MCF 10A (cell line): ENCODE measurements around the gene PKNOX2. TPM values are rescaled to one million over a fixed set of nuclear protein-coding genes. Genes with fewer than 3 reads are reported as not detected.

Experiments used
- BruUV-seq: library from RNA; stranded (reverse); fragments of 400-500 nt; replicated peaks from 2 replicates; lab custom pipeline; 2021; lab: Mats Ljungman, UMichigan
- CTCF ChIA-PET: fragments of 300-600 bp; sonication (Branson Sonifier 250); formaldehyde crosslinking; extraction: SDS; loops from one replicate; lab custom pipeline; 2021; ENCODE audit warnings: antibody characterized with exemption, inconsistent platforms; lab: Yijun Ruan, JAX
- POLR2A ChIA-PET: fragments of 300-600, 350-650 bp; sonication (Branson Sonifier 250); formaldehyde crosslinking; extraction: SDS; loops from one replicate; lab custom pipeline; 2020; ENCODE audit warnings: antibody characterized with exemption, inconsistent platforms; lab: Yijun Ruan, JAX
- DNase-seq: peaks from one replicate; pipeline ENCODE4 v3.0.0-alpha.2; 2018; ENCODE audit not compliant: unreplicated experiment
- H3K27ac Mint-ChIP-seq: one replicate; pipeline ENCODE4 v1.8.0; 2022; ENCODE audit warnings: mild to moderate bottlenecking, low read depth, mixed read lengths; ENCODE audit not compliant: unreplicated experiment
- H3K27me3 Mint-ChIP-seq: one replicate; pipeline ENCODE4 v1.8.0; 2022; ENCODE audit warnings: mixed read lengths; ENCODE audit not compliant: insufficient read depth, unreplicated experiment
- H3K36me3 Mint-ChIP-seq: one replicate; pipeline ENCODE4 v1.8.0; 2022; ENCODE audit warnings: mild to moderate bottlenecking, moderate library complexity, mixed read lengths; ENCODE audit not compliant: insufficient read depth, unreplicated experiment
- H3K4me1 Mint-ChIP-seq: one replicate; pipeline ENCODE4 v1.8.0; 2022; ENCODE audit warnings: mixed read lengths; ENCODE audit not compliant: insufficient read depth, unreplicated experiment
- H3K4me3 Mint-ChIP-seq: one replicate; pipeline ENCODE4 v1.8.0; 2022; ENCODE audit warnings: mild to moderate bottlenecking, moderate library complexity, mixed read lengths; ENCODE audit not compliant: unreplicated experiment
- H3K9me3 Mint-ChIP-seq: one replicate; pipeline ENCODE4 v1.8.0; 2022; ENCODE audit warnings: mixed read lengths; ENCODE audit not compliant: unreplicated experiment
- CTCF ChIP-seq: fragments of 200-600 bp; IDR thresholded peaks from one replicate; pipeline ENCODE4 v1.8.0; 2022; ENCODE audit warnings: antibody characterized with exemption, mild to moderate bottlenecking; ENCODE audit not compliant: unreplicated experiment
- intact Hi-C: fragments of 100-400 bp; cut with micrococcal nuclease; formaldehyde crosslinking; loops from 2 replicates; pipeline ENCODE4 v1.14.1; 2022
- total RNA-seq: library from RNA; stranded (reverse); gene quantifications from 2 replicates; pipeline ENCODE4 v1.2.3, GENCODE V29; 2022

Gene PKNOX2
- total RNA-seq, 1 experiment from 2014 or later: not detected

GRCh38 chr11:125358254-125358840 is 193.8 kb downstream of the PKNOX2 start:
- POLR2A ChIA-PET: no interaction called here
- no peaks in the 10 kb centered on the region for H3K36me3 Mint-ChIP-seq
- DNase-seq: no peak
- CTCF ChIA-PET: interaction anchor here (0.6 to 4.3 kb wide), 11 partner anchors 12 to 517 kb away, joined by 3 to 42 read pairs (median 4); partner anchors contain the start of gene PKNOX2
- H3K4me1 Mint-ChIP-seq: no peaks in the 10 kb centered on the region
- no peaks in the 10 kb centered on the region for H3K9me3 Mint-ChIP-seq
- no peak overlapping the region for H3K4me3 Mint-ChIP-seq
- no peak for TF ChIP-seq CTCF
- no peaks in the 10 kb centered on the region for H3K27me3 Mint-ChIP-seq
- intact Hi-C loops: no loop called here
- no TSS peak for BruUV-seq
- no peak overlapping the region for H3K27ac Mint-ChIP-seq

- Mint-ChIP-seq H3K36me3 (no peaks in the 10 kb centered on the region), H3K27ac (no peak overlapping the region), H3K4me3 (no peak overlapping the region), H3K27me3 (no peaks in the 10 kb centered on the region), H3K4me1 (no peaks in the 10 kb centered on the region), H3K9me3 (no peaks in the 10 kb centered on the region)
- CTCF ChIA-PET: interaction anchor here (0.6 to 4.3 kb wide), 5 partner anchors 13 to 516 kb away, joined by 3 to 42 read pairs (median 4); partner anchors contain the start of gene PKNOX2
- intact Hi-C loops: no loop called here
- no peak for TF ChIP-seq CTCF
- no peak for DNase-seq
- no TSS peak for BruUV-seq
- POLR2A ChIA-PET: no interaction called here
These were observed 194.6 kb downstream of the PKNOX2 start for GRCh38 chr11:125359130-125359529.

GRCh38 chr11:125360066-125360465 is 195.5 kb downstream of the PKNOX2 start:
- no peak overlapping the region for H3K27ac Mint-ChIP-seq
- H3K4me3 Mint-ChIP-seq: no peak overlapping the region
- DNase-seq: no peak
- BruUV-seq: no TSS peak
- ChIA-PET POLR2A (no interaction called here), CTCF (interaction anchor here (0.5 to 1.5 kb wide), 5 partner anchors 11 to 219 kb away, joined by 3 to 8 read pairs (median 3); no protein-coding TSS in a partner anchor)
- H3K4me1 Mint-ChIP-seq: no peaks in the 10 kb centered on the region
- H3K36me3 Mint-ChIP-seq: no peaks in the 10 kb centered on the region
- no peaks in the 10 kb centered on the region for H3K27me3 Mint-ChIP-seq
- no peaks in the 10 kb centered on the region for H3K9me3 Mint-ChIP-seq
- intact Hi-C loops: no loop called here
- TF ChIP-seq CTCF: no peak

- Mint-ChIP-seq H3K4me3 (no peak overlapping the region), H3K4me1 (no peaks in the 10 kb centered on the region), H3K36me3 (no peaks in the 10 kb centered on the region), H3K27ac (no peak overlapping the region), H3K27me3 (no peaks in the 10 kb centered on the region), H3K9me3 (no peaks in the 10 kb centered on the region)
- CTCF ChIA-PET: interaction anchor here (0.6 to 2.4 kb wide), 9 partner anchors 13 to 394 kb away, joined by 3 to 14 read pairs (median 3); no protein-coding TSS in a partner anchor
- intact Hi-C loops: no loop called here
- POLR2A ChIA-PET: no interaction called here
- no peak for TF ChIP-seq CTCF
- DNase-seq: no peak
- no TSS peak for BruUV-seq
These were observed 199.7 kb downstream of the PKNOX2 start for GRCh38 chr11:125364121-125364826.
